ENCODE results near the gene TFCP2L1.

Gene TFCP2L1

GRCh38 chr2:121287956-121288355 lies 3.0 kb upstream of the TFCP2L1 start:
- no peak for DNase-seq (ENCODE audit: extremely low read depth, low read depth)
- H3K4me3 ChIP-seq (replicated peaks; ENCODE audit: low read depth, low read length) = no peak overlapping the region
- no peak for TF ChIP-seq CTCF (IDR thresholded peaks at IDR 0.05; ENCODE audit: low read depth, low read length, missing control alignments)

- no peak for DNase-seq (ENCODE audit: extremely low read depth, low read depth)
- no peak for TF ChIP-seq CTCF (IDR thresholded peaks at IDR 0.05; ENCODE audit: low read depth, low read length, missing control alignments)
- no peak overlapping the region for H3K4me3 ChIP-seq (replicated peaks; ENCODE audit: low read depth, low read length)
Observed at GRCh38 chr2:121287146-121287798, 2.3 kb upstream of the TFCP2L1 start.

- H3K4me3 ChIP-seq (replicated peaks; ENCODE audit: low read depth, low read length) = no peak overlapping the region
- DNase-seq (ENCODE audit: extremely low read depth, low read depth) = no peak
- no peak for TF ChIP-seq CTCF (IDR thresholded peaks at IDR 0.05; ENCODE audit: low read depth, low read length, missing control alignments)
Observed at GRCh38 chr2:121286506-121286905, 1.5 kb upstream of the TFCP2L1 start.

- no peak overlapping the region for H3K4me3 ChIP-seq (replicated peaks; ENCODE audit: low read depth, low read length)
- DNase-seq (ENCODE audit: extremely low read depth, low read depth) = no peak
- TF ChIP-seq CTCF (IDR thresholded peaks at IDR 0.05; ENCODE audit: low read depth, low read length, missing control alignments) = no peak
Observed at GRCh38 chr2:121285926-121286325, 924 bp upstream of the TFCP2L1 start.

GRCh38 chr2:121283670-121284462 lies 1.1 kb downstream of the TFCP2L1 start:
- no peak for TF ChIP-seq CTCF (IDR thresholded peaks at IDR 0.05; ENCODE audit: low read depth, low read length, missing control alignments)
- no peak overlapping the region for H3K4me3 ChIP-seq (replicated peaks; ENCODE audit: low read depth, low read length)
- no peak for DNase-seq (ENCODE audit: extremely low read depth, low read depth)

GRCh38 chr2:121282800-121283385 lies 2.1 kb downstream of the TFCP2L1 start:
- no peak for TF ChIP-seq CTCF (IDR thresholded peaks at IDR 0.05; ENCODE audit: low read depth, low read length, missing control alignments)
- H3K4me3 ChIP-seq (replicated peaks; ENCODE audit: low read depth, low read length) = no peak overlapping the region
- DNase-seq (ENCODE audit: extremely low read depth, low read depth) = no peak

Measured in HFF-Myc (cell line).